A549 (cell line): ENCODE results near the gene ATXN1L. TPM values are rescaled to one million over a fixed set of nuclear protein-coding genes. Genes with fewer than 3 reads are reported as not detected.

ENCODE experiments used
- ATAC-seq, 2 experiments: fragments of 200-7000 bp in 1 of 2; fragments of >200 bp in 1 of 2; cut with Nextera tagmentation in 1 of 2; cut with Tn5 transposase in 1 of 2; 3 replicates each; pipeline versions ENCODE4 v1.8.0 to v1.9.1; 2018 to 2020; ENCODE audit warnings: mild to moderate bottlenecking in 1 of 2, moderate library complexity in 1 of 2
- CTCF ChIA-PET: fragments of 300-600 bp; sonication (Branson Sonifier 250); formaldehyde crosslinking; extraction: SDS; loops from one replicate; lab custom pipeline; 2021; ENCODE audit warnings: antibody characterized with exemption, inconsistent platforms; lab: Yijun Ruan, JAX
- POLR2A ChIA-PET: fragments of 350-600 bp; formaldehyde crosslinking; extraction: SDS; loops from one replicate; lab custom pipeline; 2021; ENCODE audit warnings: antibody characterized with exemption, inconsistent platforms; lab: Yijun Ruan, JAX
- DNase-seq, 2 experiments: peaks; one replicate each; pipeline versions ENCODE4 v3.0.0 to v3.0.0-alpha.2; 2011 to 2016; ENCODE audit warnings: low read depth in 1 of 2, low spot score in 1 of 2
- FAIRE-seq: peaks from 2 replicates; lab custom pipeline; 2011; peaks lifted over from hg19 to GRCh38; lab: Jason Lieb, UNC
- H3K27ac ChIP-seq, 2 experiments: fragments of >200 bp; sonication (Bioruptor Twin); formaldehyde crosslinking; 3 replicates each; pipeline ENCODE4 v1.5.1; 2016 to 2017
- H3K4me1 ChIP-seq: fragments of >200 bp; sonication (Bioruptor Twin); formaldehyde crosslinking; 3 replicates; pipeline ENCODE4 v1.6.1; 2016
- H3K4me2 ChIP-seq: fragments of >200 bp; sonication (Bioruptor Twin); formaldehyde crosslinking; 3 replicates; pipeline ENCODE4 v1.6.1; 2016
- H3K4me3 ChIP-seq: fragments of >200 bp; sonication (Bioruptor Twin); formaldehyde crosslinking; 3 replicates; pipeline ENCODE4 v1.5.1; 2016
- H3K9me3 ChIP-seq: fragments of >200 bp; sonication (Bioruptor Twin); formaldehyde crosslinking; 3 replicates; pipeline ENCODE4 v1.6.1; 2016
- CHD4 ChIP-seq: fragments of 200-600 bp; sonication (generic); IDR thresholded peaks from 2 replicates; pipeline ENCODE4 v1.6.1; 2016; ENCODE audit warnings: antibody characterized with exemption, mild to moderate bottlenecking, borderline replicate concordance
- CTCF ChIP-seq: fragments of >200 bp; sonication (Bioruptor Twin); formaldehyde crosslinking; IDR thresholded peaks from 3 replicates; pipeline ENCODE4 v1.5.1; 2016
- E2F6 ChIP-seq: IDR thresholded peaks from 2 replicates; pipeline ENCODE4 v1.6.1; 2012; ENCODE audit warnings: low read depth, borderline replicate concordance
- ESRRA ChIP-seq: fragments of 150-350 bp; IDR thresholded peaks from 2 replicates; pipeline ENCODE4 v1.6.1; 2014; ENCODE audit warnings: mild to moderate bottlenecking, low read length, borderline replicate concordance
- FOSL2 ChIP-seq, 2 experiments: fragments of 450-650 bp in 1 of 2; fragments of >200 bp in 1 of 2; sonication (Bioruptor Twin) in 1 of 2; formaldehyde crosslinking; IDR thresholded peaks; 2 replicates each; pipeline versions ENCODE4 v1.5.0 to v1.6.1; 2016 to 2020; ENCODE audit warnings: mild to moderate bottlenecking in 1 of 2, moderate library complexity in 1 of 2
- HOXB13 ChIP-seq: fragments of 250-450 bp; sonication (Bioruptor Pico); IDR thresholded peaks from 2 replicates; pipeline ENCODE4 v1.5.0; 2020; ENCODE audit warnings: low read depth, mild to moderate bottlenecking, moderate library complexity
- NR3C1 ChIP-seq: fragments of >200 bp; sonication (Bioruptor Twin); formaldehyde crosslinking; IDR thresholded peaks from 3 replicates; pipeline ENCODE4 v1.6.1; 2017
- RAD21 ChIP-seq, 2 experiments: fragments of >200 bp in 1 of 2; sonication (Bioruptor Twin) in 1 of 2; formaldehyde crosslinking in 1 of 2; IDR thresholded peaks in 1 of 2; conservative IDR thresholded peaks in 1 of 2; 2 replicates in 1 of 2; 3 replicates in 1 of 2; pipeline ENCODE4 v1.6.1; 2012 to 2018; ENCODE audit warnings: inconsistent platforms in 1 of 2
- RARB ChIP-seq: fragments of 250-450 bp; sonication (Bioruptor Pico); IDR thresholded peaks from 2 replicates; pipeline ENCODE4 v1.8.0; 2021; ENCODE audit warnings: mild to moderate bottlenecking, moderate library complexity
- SMC3 ChIP-seq: fragments of >200 bp; sonication (Bioruptor Twin); formaldehyde crosslinking; IDR thresholded peaks from 3 replicates; pipeline ENCODE4 v1.6.1; 2018; ENCODE audit warnings: inconsistent platforms
- SREBF2 ChIP-seq: fragments of 450-650 bp; IDR thresholded peaks from 2 replicates; pipeline ENCODE4 v1.6.1; 2014; ENCODE audit warnings: mild to moderate bottlenecking, moderate library complexity
- WGBS: methylation state at CpG from one replicate; pipeline ENCODE4 v1.1.6; 2017; ENCODE audit errors: missing lambda C conversion rate; 5-methylcytosine and 5-hydroxymethylcytosine counted together
- polyA plus RNA-seq, 4 experiments: library from polyadenylated mRNA; depleted of rRNA in 3 of 4; stranded (reverse); fragments of >200 nt; fragmentation: RNase III in 1 of 4; extraction: RNeasy Plus Mini Kit Qiagen cat#74134 plus additional on column Dnase treatment in 1 of 4; gene quantifications; 2 replicates in 3 of 4; 3 replicates in 1 of 4; pipeline ENCODE4 v1.2.3, GENCODE V29; 2011 to 2017
- TF ChIP-seq, protein P1 (sequence below): fragments of 200-600 bp; sonication (generic); IDR thresholded peaks from 2 replicates; pipeline ENCODE4 v1.6.1; 2016; ENCODE audit warnings: antibody characterized with exemption, mild to moderate bottlenecking, moderate library complexity
- TF ChIP-seq, protein P2 (sequence below): fragments of 250-450 bp; sonication (Bioruptor Pico); IDR thresholded peaks from 2 replicates; pipeline ENCODE4 v1.5.0; 2020; ENCODE audit warnings: low read depth, mild to moderate bottlenecking, moderate library complexity
- TF ChIP-seq, protein P3 (sequence below): fragments of 250-450 bp; sonication (Bioruptor Pico); IDR thresholded peaks from 2 replicates; pipeline ENCODE4 v1.5.0; 2021; ENCODE audit warnings: mild to moderate bottlenecking, moderate library complexity, borderline replicate concordance

Gene ATXN1L
- polyA plus RNA-seq, 2 of the 4 experiments (the other 2 are of a cell fraction): 16.9 to 17.4 TPM

DNA sequence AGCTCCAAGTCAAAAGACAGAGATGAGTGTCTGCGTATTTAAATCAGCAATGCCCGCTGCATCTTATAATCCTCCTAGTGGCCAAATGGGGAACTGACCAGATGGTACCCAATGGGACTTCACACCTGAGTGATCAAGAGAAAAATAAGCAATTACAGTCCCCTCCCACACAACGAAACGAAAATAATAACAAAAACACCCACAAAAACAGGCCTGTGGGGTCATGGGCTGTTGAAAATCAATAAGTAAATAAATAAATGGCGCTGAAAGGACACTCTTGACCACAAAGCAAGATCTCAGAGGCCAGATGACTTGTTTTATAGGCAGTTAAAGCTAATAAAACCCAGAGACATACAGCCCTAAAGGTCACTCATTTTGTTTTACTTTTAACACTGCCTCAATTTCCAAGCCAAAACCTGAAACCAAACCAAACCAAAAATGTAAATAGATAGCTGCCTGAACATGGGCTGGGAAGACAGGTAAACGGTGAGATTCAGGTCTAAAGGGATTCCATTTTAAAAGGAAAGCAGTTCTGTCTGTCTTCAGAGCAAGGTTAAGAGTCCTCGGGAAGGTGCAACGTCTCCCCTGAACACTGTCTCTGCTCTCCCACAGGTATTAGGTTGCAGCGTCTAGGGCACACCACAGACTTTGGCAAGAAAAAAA lies 36.9 kb downstream of the ATXN1L start:
- POLR2A ChIA-PET: interaction anchor here (0.5 to 3.2 kb wide), 3 partner anchors 12 to 253 kb away, joined by 4 to 18 read pairs (median 7); partner anchors contain the start of genes AP1G1 and IST1
- ATAC-seq: peak; percentile 64 to 74; a peak in 5 of 6 replicates
- DNase-seq: peak; percentile 83
- 5% methylated on average over 9 of the region's 9 CpGs for WGBS
- FAIRE-seq: no peak
- Histone ChIP-seq H3K4me3 (peak overlapping the region; percentile 85), H3K4me1 (peaks cover 11% of the 10 kb centered on the region), H3K27ac (peak overlapping the region in 1 of 2 experiments; percentile 96; a peak in 3 of 6 replicates), H3K9me3 (no peaks in the 10 kb centered on the region), H3K4me2 (peak overlapping the region; percentile 85)
- CTCF ChIA-PET: interaction anchor here (0.6 to 6.0 kb wide), 39 partner anchors 8 to 275 kb away, joined by 3 to 71 read pairs (median 4); partner anchors contain the start of genes AP1G1 and IST1
- TF ChIP-seq SMC3 (peak; percentile 37; the same call in 1 of the 3 replicates), HOXB13 (CRISPR knock-in tag) (no peak), RAD21 (conservative IDR thresholded peaks at IDR 0.05 in 1 of 2, IDR thresholded peaks at IDR 0.05 in 1 of 2) (peak; percentile 22 to 47; a peak in 3 of 5 replicates), CHD4 (no peak), CTCF (peak; percentile 70), RARB (CRISPR knock-in tag) (no peak)

DNA sequence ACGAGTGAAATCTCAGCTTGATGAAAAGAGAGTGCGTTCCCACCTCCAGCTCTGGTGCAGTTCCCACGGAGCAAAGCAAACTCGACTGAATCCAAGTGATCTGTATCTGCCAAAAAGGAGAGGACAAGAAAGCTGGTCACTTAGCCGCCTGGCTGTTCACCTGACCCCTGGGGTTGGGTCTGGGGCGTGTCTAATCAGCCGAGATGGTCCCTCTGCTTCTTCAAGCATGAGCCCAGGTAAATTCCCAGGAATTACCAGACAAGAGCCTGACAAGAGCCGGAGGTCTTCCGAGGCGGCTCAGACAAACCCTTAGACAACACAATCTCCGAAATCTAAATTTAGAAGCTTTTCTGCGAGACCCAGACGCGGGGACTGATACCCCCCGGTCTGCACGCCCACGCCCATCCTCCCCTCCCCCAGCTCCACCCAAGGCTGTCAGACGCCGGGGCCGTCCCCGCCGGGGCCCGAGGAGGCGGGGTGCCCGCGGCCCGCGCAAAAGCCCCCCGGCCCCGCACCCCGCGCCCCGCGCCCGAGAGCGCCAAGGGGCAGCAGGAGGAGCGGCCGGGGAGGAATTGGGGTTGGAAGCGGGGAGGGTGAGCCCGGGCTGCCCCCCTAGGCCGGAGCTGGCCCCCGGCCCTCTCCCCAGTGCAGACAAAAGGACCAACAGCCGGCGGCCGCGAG lies 37.5 kb downstream of the ATXN1L start:
- ChIA-PET POLR2A (interaction anchor here (1.2 to 3.2 kb wide), 3 partner anchors 11 to 75 kb away, joined by 3 to 18 read pairs (median 7); partner anchors contain the start of genes AP1G1 and IST1), CTCF (interaction anchor here (0.7 to 6.0 kb wide), 35 partner anchors 8 to 276 kb away, joined by 3 to 71 read pairs (median 5); partner anchors contain the start of genes AP1G1 and IST1)
- ATAC-seq (peak; percentile 59 to 69), DNase-seq (peak in 1 of 2 experiments; percentile 31), FAIRE-seq (no peak)
- peak overlapping the region; percentile 84 to 96 for H3K27ac ChIP-seq
- peak overlapping the region; percentile 85 for H3K4me2 ChIP-seq
- TF ChIP-seq E2F6 (no peak), SMC3 (no peak), NR3C1 (no peak), SREBF2 (no peak), ESRRA (no peak), FOSL2 (IDR thresholded peaks at IDR 0.05) (no peak), FOSL2 (CRISPR knock-in tag; IDR thresholded peaks at IDR 0.05) (no peak)
- TF ChIP-seq, protein P1, sequence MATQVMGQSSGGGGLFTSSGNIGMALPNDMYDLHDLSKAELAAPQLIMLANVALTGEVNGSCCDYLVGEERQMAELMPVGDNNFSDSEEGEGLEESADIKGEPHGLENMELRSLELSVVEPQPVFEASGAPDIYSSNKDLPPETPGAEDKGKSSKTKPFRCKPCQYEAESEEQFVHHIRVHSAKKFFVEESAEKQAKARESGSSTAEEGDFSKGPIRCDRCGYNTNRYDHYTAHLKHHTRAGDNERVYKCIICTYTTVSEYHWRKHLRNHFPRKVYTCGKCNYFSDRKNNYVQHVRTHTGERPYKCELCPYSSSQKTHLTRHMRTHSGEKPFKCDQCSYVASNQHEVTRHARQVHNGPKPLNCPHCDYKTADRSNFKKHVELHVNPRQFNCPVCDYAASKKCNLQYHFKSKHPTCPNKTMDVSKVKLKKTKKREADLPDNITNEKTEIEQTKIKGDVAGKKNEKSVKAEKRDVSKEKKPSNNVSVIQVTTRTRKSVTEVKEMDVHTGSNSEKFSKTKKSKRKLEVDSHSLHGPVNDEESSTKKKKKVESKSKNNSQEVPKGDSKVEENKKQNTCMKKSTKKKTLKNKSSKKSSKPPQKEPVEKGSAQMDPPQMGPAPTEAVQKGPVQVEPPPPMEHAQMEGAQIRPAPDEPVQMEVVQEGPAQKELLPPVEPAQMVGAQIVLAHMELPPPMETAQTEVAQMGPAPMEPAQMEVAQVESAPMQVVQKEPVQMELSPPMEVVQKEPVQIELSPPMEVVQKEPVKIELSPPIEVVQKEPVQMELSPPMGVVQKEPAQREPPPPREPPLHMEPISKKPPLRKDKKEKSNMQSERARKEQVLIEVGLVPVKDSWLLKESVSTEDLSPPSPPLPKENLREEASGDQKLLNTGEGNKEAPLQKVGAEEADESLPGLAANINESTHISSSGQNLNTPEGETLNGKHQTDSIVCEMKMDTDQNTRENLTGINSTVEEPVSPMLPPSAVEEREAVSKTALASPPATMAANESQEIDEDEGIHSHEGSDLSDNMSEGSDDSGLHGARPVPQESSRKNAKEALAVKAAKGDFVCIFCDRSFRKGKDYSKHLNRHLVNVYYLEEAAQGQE: no peak
- TF ChIP-seq, protein P2, sequence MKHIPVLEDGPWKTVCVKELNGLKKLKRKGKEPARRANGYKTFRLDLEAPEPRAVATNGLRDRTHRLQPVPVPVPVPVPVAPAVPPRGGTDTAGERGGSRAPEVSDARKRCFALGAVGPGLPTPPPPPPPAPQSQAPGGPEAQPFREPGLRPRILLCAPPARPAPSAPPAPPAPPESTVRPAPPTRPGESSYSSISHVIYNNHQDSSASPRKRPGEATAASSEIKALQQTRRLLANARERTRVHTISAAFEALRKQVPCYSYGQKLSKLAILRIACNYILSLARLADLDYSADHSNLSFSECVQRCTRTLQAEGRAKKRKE: no peak
- TF ChIP-seq, protein P3, sequence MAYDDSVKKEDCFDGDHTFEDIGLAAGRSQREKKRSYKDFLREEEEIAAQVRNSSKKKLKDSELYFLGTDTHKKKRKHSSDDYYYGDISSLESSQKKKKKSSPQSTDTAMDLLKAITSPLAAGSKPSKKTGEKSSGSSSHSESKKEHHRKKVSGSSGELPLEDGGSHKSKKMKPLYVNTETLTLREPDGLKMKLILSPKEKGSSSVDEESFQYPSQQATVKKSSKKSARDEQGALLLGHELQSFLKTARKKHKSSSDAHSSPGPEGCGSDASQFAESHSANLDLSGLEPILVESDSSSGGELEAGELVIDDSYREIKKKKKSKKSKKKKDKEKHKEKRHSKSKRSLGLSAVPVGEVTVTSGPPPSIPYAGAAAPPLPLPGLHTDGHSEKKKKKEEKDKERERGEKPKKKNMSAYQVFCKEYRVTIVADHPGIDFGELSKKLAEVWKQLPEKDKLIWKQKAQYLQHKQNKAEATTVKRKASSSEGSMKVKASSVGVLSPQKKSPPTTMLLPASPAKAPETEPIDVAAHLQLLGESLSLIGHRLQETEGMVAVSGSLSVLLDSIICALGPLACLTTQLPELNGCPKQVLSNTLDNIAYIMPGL: no peak
- 2% methylated on average over 17 of the region's 46 CpGs for WGBS
- no peaks in the 10 kb centered on the region for H3K9me3 ChIP-seq
- H3K4me3 ChIP-seq: peak overlapping the region; percentile 85
- peaks cover 11% of the 10 kb centered on the region for H3K4me1 ChIP-seq
